HCT116 (cell line): ENCODE results near the gene TMEM178B.

ENCODE experiments used
- EZH2phosphoT487 ChIP-seq: fragments of 200-600 bp; IDR thresholded peaks from 2 replicates; pipeline ENCODE4 v1.6.1; 2018; ENCODE audit warnings: antibody characterized with exemption, borderline replicate concordance
- FOSL1 ChIP-seq: IDR thresholded peaks from 2 replicates; pipeline ENCODE4 v1.6.1; 2012; ENCODE audit warnings: low read depth
- POLR2A ChIP-seq: IDR thresholded peaks from 2 replicates; pipeline ENCODE4 v1.7.0; 2011; ENCODE audit warnings: borderline replicate concordance; ENCODE audit not compliant: insufficient read depth, insufficient read length; ENCODE audit errors: extremely low read depth
- SIN3A ChIP-seq: IDR thresholded peaks from 2 replicates; pipeline ENCODE4 v1.6.1; 2012; ENCODE audit warnings: low read depth
- TCF7L2 ChIP-seq: IDR thresholded peaks from 2 replicates; pipeline ENCODE4 v1.7.0; 2011; ENCODE audit warnings: borderline replicate concordance, inconsistent platforms; ENCODE audit not compliant: insufficient read depth, insufficient read length; ENCODE audit errors: extremely low read depth
- YY1 ChIP-seq: IDR thresholded peaks from 2 replicates; pipeline ENCODE4 v1.6.1; 2011; ENCODE audit warnings: low read length, low read depth, moderate library complexity, mild to moderate bottlenecking; ENCODE audit not compliant: insufficient replicate concordance; ENCODE audit errors: extremely low read depth
- ZNF274 ChIP-seq: fragments of 200-500 bp; sonication (Bioruptor generic); IDR thresholded peaks from 2 replicates; pipeline ENCODE4 v1.6.1; 2014; ENCODE audit warnings: mild to moderate bottlenecking, low read depth, low read length, inconsistent platforms
- TF ChIP-seq, protein P1 (sequence below): IDR thresholded peaks from 2 replicates; pipeline ENCODE4 v1.6.1; 2012
- TF ChIP-seq, protein P2 (sequence below), 3 experiments: fragments of 200-600 bp in 1 of 3; sonication (generic) in 1 of 3; IDR thresholded peaks in 2 of 3; conservative IDR thresholded peaks in 1 of 3; 2 replicates each; pipeline ENCODE4 v1.5.1; 2012 to 2017; ENCODE audit warnings: low read depth in 2 of 3, low read length in 2 of 3, antibody characterized with exemption in 1 of 3, borderline replicate concordance in 1 of 3, control low read depth in 1 of 3, mild to moderate bottlenecking in 1 of 3, mixed read lengths in 1 of 3, mixed run types in 1 of 3, moderate library complexity in 1 of 3; ENCODE audit not compliant: insufficient read depth in 1 of 3
- TF ChIP-seq, protein P3 (sequence below): IDR thresholded peaks from 2 replicates; pipeline ENCODE4 v1.6.1; 2012
- TF ChIP-seq, protein P4 (sequence below): IDR thresholded peaks from 2 replicates; pipeline ENCODE4 v1.6.1; 2011; ENCODE audit warnings: mild to moderate bottlenecking, low read length, moderate library complexity; ENCODE audit not compliant: insufficient replicate concordance; ENCODE audit errors: extremely low read depth

DNA sequence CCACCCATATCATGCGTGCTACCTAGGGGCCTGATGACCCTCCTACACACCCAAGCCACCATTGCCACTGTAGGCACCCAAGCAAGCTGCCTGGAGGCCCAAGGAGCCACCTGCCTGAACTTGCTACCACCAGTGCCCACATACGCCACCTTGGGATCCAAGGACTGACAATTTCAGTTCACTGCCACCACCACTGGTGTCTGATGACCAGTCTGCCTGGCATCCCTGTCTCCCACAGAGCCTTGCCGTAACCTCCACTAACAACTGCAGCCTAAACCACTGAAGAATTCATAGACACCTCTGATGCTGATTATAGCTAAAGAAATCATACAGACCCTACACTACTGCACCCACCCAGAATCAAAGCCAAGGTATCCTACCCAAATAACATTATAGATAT is 58.8 kb downstream of the TMEM178B start:
- TF ChIP-seq POLR2A (no peak), EZH2phosphoT487 (no peak), YY1 (no peak), TCF7L2 (no peak), SIN3A (no peak), FOSL1 (no peak), ZNF274 (no peak)
- TF ChIP-seq, protein P1, sequence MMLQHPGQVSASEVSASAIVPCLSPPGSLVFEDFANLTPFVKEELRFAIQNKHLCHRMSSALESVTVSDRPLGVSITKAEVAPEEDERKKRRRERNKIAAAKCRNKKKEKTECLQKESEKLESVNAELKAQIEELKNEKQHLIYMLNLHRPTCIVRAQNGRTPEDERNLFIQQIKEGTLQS = no peak
- TF ChIP-seq, protein P2, sequence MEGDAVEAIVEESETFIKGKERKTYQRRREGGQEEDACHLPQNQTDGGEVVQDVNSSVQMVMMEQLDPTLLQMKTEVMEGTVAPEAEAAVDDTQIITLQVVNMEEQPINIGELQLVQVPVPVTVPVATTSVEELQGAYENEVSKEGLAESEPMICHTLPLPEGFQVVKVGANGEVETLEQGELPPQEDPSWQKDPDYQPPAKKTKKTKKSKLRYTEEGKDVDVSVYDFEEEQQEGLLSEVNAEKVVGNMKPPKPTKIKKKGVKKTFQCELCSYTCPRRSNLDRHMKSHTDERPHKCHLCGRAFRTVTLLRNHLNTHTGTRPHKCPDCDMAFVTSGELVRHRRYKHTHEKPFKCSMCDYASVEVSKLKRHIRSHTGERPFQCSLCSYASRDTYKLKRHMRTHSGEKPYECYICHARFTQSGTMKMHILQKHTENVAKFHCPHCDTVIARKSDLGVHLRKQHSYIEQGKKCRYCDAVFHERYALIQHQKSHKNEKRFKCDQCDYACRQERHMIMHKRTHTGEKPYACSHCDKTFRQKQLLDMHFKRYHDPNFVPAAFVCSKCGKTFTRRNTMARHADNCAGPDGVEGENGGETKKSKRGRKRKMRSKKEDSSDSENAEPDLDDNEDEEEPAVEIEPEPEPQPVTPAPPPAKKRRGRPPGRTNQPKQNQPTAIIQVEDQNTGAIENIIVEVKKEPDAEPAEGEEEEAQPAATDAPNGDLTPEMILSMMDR (IDR thresholded peaks at IDR 0.05 in 2 of 3, conservative IDR thresholded peaks at IDR 0.05 in 1 of 3; ENCODE audit: borderline replicate concordance in 1 of 3, insufficient read depth in 1 of 3, low read depth in 2 of 3, low read length in 2 of 3) = no peak
- TF ChIP-seq, protein P3, sequence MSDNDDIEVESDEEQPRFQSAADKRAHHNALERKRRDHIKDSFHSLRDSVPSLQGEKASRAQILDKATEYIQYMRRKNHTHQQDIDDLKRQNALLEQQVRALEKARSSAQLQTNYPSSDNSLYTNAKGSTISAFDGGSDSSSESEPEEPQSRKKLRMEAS = no peak
- TF ChIP-seq, protein P4, sequence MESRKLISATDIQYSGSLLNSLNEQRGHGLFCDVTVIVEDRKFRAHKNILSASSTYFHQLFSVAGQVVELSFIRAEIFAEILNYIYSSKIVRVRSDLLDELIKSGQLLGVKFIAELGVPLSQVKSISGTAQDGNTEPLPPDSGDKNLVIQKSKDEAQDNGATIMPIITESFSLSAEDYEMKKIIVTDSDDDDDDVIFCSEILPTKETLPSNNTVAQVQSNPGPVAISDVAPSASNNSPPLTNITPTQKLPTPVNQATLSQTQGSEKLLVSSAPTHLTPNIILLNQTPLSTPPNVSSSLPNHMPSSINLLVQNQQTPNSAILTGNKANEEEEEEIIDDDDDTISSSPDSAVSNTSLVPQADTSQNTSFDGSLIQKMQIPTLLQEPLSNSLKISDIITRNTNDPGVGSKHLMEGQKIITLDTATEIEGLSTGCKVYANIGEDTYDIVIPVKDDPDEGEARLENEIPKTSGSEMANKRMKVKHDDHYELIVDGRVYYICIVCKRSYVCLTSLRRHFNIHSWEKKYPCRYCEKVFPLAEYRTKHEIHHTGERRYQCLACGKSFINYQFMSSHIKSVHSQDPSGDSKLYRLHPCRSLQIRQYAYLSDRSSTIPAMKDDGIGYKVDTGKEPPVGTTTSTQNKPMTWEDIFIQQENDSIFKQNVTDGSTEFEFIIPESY = no peak
